ENCODE results near the gene TMTC2.

GRCh38 chr12:83016218-83016835, 329.6 kb downstream of the TMTC2 start:
- TF ChIP-seq CTCF (IDR thresholded peaks at IDR 0.05) (no peak), EP300 (IDR thresholded peaks at IDR 0.05) (no peak), POLR2A (IDR thresholded peaks at IDR 0.05) (no peak)

Data from tibial nerve (tissue), 4 donors.